GM19023 (cell line): ENCODE results near the gene EPS8.

Experiments
- ATAC-seq: cut with Tn5 transposase; IDR thresholded peaks from one replicate; pipeline ENCODE4 v1.9.1; 2021; ENCODE audit warnings: mild to moderate bottlenecking, moderate library complexity; ENCODE audit not compliant: unreplicated experiment

The EPS8 gene

DNA sequence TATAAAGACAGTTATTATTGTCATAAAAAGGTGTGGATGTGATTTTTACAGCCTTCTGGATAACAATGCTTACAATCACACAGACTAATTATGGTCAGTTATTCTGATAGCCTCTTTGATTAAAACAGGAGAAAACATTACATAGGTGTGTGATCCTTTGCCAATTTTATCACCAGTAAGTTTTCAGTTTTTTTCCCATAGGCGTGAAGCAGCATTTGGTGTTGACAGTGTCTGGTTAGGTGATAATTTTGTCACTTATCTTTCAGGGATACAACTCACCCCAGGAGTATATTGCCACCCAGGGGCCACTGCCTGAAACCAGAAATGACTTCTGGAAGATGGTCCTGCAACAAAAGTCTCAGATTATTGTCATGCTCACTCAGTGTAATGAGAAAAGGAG lies 208.8 kb downstream of the EPS8 start:
- no peak for ATAC-seq

DNA sequence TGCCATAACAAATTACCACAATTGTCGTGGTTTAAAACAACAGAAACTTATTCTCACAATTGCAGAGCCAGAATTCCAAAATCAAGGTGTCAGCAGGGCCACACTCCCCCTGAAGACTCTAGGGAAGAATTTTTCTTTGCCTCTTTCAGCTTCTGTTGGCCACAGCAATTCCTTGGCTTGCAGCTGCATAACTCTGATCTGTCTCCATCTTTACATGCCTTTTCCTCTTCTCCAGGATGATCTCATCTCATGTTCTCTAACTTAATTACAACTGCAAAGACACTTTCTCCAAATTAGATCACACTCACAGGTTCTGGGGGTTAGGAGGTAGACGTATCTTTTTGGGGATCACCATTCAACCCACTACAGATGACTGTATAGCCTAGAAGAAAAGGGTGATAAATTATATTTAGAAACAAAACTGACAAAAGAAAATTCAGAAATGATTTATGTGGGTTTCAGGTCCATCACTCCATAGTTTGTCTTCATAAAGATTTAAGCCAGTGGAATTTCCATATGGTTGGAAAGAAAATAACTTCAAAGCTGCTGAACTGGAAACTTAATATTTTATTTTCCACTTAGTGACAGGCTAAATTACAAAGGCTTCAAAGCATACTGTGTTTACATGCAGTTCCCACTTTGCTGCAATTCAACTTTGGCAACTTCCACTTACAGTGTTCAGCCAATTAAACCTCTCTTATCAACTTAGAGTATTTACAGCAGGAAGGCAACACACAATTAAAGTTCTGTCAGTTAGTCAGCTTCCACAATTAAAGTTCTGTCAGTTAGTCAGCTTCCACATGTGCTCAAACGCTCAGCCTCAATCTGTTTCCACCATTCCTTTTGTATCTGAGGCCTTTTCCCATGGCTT lies 213.3 kb downstream of the EPS8 start:
- no peak for ATAC-seq

DNA sequence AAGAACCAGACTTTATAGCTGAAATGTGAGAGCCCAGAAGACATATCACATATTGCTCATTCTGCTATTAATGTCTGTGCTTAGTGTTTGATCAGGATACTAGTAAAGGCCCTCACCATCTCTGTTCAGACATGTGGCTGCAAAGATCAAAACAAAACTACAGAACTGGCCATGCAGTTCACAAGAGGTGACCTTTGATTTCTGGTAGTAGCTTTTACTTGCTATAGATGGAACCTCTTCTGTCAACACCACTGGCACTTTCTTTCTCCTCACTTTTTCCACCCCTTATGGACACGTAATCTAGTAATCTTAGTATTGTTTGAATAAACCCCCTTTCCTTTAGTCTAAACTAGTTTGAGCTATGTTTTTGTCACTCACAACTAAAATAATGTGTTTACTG lies 214.8 kb downstream of the EPS8 start:
- no peak for ATAC-seq
